ENCODE data around the gene DIP2C. TPM values are rescaled to one million over a fixed set of nuclear protein-coding genes. Genes with fewer than 3 reads are reported as not detected.

DIP2C gene
- polyA plus RNA-seq, 3 donors, result 0.11 TPM; not detected in 2

GRCh38 chr10:562142-562541, 127.3 kb downstream of the DIP2C start:
- Histone ChIP-seq H3K27ac (ENCODE audit: low read depth in 1 of 2, low read length in 2 of 2) (no peak overlapping the region), H4K20me1 (ENCODE audit: insufficient read depth, low read length) (no peaks in the 10 kb centered on the region), H3K36me3 (replicated peaks in 1 of 2; ENCODE audit: control insufficient read depth in 1 of 2, insufficient read depth in 2 of 2, low read length in 2 of 2) (no peaks in the 10 kb centered on the region), H3K9me3 (replicated peaks in 1 of 2; ENCODE audit: control insufficient read depth in 1 of 2, insufficient read depth in 1 of 2, low read length in 2 of 2) (peaks cover 6 to 10% of the 10 kb centered on the region in 2 donors), H3K4me2 (replicated peaks; ENCODE audit: extremely low read depth, low read length, poor library complexity, severe bottlenecking) (no peak overlapping the region), H3K4me3 (replicated peaks in 1 of 3; ENCODE audit: low read depth in 2 of 3, low read length in 3 of 3) (no peak overlapping the region), H3K4me1 (ENCODE audit: control insufficient read depth in 1 of 2, insufficient read depth in 2 of 2, low read length in 2 of 2) (no peaks in the 10 kb centered on the region), H2AFZ (ENCODE audit: insufficient read depth, low read depth, low read length, poor library complexity, severe bottlenecking) (no peak overlapping the region), H3K9ac (ENCODE audit: insufficient read depth, low read length, poor library complexity, severe bottlenecking) (no peak overlapping the region), H3K27me3 (ENCODE audit: control insufficient read depth in 2 of 2, insufficient read depth in 2 of 2, low read length in 2 of 2) (no peaks in the 10 kb centered on the region), H3K79me2 (ENCODE audit: insufficient read depth, low read length) (no peaks in the 10 kb centered on the region)
- no peaks in the 10 kb centered on the region for H3K36me3 Mint-ChIP-seq
- 89% methylated on average over 2 of the region's 4 CpGs for WGBS (ENCODE audit: insufficient coverage)
- intact Hi-C loops (cut with micrococcal nuclease), result no loop called here
- peaks cover 8 to 11% (median 10%) of the 10 kb centered on the region in 3 donors for H3K27me3 Mint-ChIP-seq (ENCODE audit: low read depth in 3 of 3)
- no peaks in the 10 kb centered on the region for H3K4me1 Mint-ChIP-seq
- H3K9me3 Mint-ChIP-seq, result peaks cover 4 to 22% (median 15%) of the 10 kb centered on the region in 7 donors
- DNase-seq, result no peak
- no peak for TF ChIP-seq CTCF (IDR thresholded peaks at IDR 0.05)
- no peak overlapping the region for H3K4me3 Mint-ChIP-seq
- no peak overlapping the region for H3K27ac Mint-ChIP-seq

DNA sequence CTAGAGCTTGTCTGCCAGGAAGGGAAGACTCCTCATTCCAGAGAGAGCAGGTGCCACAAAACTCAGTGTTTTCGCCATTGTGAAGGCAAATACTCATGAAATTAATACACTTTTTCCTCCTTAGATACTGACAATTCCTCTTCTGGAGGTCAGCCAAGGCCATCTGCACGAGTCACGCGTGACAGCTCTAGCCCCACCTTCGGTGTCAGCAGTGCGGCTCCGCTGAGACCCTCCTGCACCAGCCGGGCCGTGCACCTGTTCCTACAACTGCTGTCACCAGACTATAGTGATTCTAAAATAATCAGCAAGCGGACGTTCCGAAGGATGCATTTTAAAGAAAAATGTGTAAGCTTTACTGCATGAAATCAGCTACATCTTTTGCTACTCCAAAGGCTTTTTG, 127.7 kb downstream of the DIP2C start:
- peaks cover 6 to 10% of the 10 kb centered on the region in 2 donors for H3K9me3 ChIP-seq (replicated peaks in 1 of 2; ENCODE audit: control insufficient read depth in 1 of 2, insufficient read depth in 1 of 2, low read length in 2 of 2)
- no peak overlapping the region for H2AFZ ChIP-seq (ENCODE audit: insufficient read depth, low read depth, low read length, poor library complexity, severe bottlenecking)
- intact Hi-C loops (cut with micrococcal nuclease), result no loop called here
- H3K79me2 ChIP-seq (ENCODE audit: insufficient read depth, low read length), result no peaks in the 10 kb centered on the region
- H3K4me3 ChIP-seq (replicated peaks in 1 of 3; ENCODE audit: low read depth in 2 of 3, low read length in 3 of 3), result no peak overlapping the region
- no peak overlapping the region for H3K27ac ChIP-seq (ENCODE audit: low read depth in 1 of 2, low read length in 2 of 2)
- no peaks in the 10 kb centered on the region for H4K20me1 ChIP-seq (ENCODE audit: insufficient read depth, low read length)
- no peaks in the 10 kb centered on the region for H3K4me1 Mint-ChIP-seq
- H3K27ac Mint-ChIP-seq, result no peak overlapping the region
- no peak for DNase-seq
- 95% methylated on average over 9 of the region's 12 CpGs for WGBS (ENCODE audit: insufficient coverage)
- no peaks in the 10 kb centered on the region for H3K27me3 ChIP-seq (ENCODE audit: control insufficient read depth in 2 of 2, insufficient read depth in 2 of 2, low read length in 2 of 2)
- TF ChIP-seq CTCF (IDR thresholded peaks at IDR 0.05), result no peak
- peaks cover 8 to 10% (median 9%) of the 10 kb centered on the region in 3 donors for H3K27me3 Mint-ChIP-seq (ENCODE audit: low read depth in 3 of 3)
- no peak overlapping the region for H3K4me3 Mint-ChIP-seq
- H3K9ac ChIP-seq (ENCODE audit: insufficient read depth, low read length, poor library complexity, severe bottlenecking), result no peak overlapping the region
- H3K4me2 ChIP-seq (replicated peaks; ENCODE audit: extremely low read depth, low read length, poor library complexity, severe bottlenecking), result no peak overlapping the region
- H3K36me3 Mint-ChIP-seq, result no peaks in the 10 kb centered on the region
- H3K4me1 ChIP-seq (ENCODE audit: control insufficient read depth in 1 of 2, insufficient read depth in 2 of 2, low read length in 2 of 2), result no peaks in the 10 kb centered on the region
- no peaks in the 10 kb centered on the region for H3K36me3 ChIP-seq (replicated peaks in 1 of 2; ENCODE audit: control insufficient read depth in 1 of 2, insufficient read depth in 2 of 2, low read length in 2 of 2)
- peaks cover 4 to 22% (median 15%) of the 10 kb centered on the region in 7 donors for H3K9me3 Mint-ChIP-seq

Data from CD14-positive monocyte (primary cell).